Hepatocyte (in vitro differentiated cells): ENCODE results near the gene RAD9A.

Experiments
- EZH2 ChIP-seq: fragments of 200-600 bp; sonication (generic); IDR thresholded peaks from 2 replicates; pipeline ENCODE4 v1.6.1; 2016; ENCODE audit warnings: antibody characterized with exemption, mild to moderate bottlenecking, borderline replicate concordance
- TF ChIP-seq, protein P1 (sequence below): fragments of 200-600 bp; sonication (generic); IDR thresholded peaks from 2 replicates; pipeline ENCODE4 v1.5.1; 2016; ENCODE audit warnings: antibody characterized with exemption, mild to moderate bottlenecking; ENCODE audit not compliant: poor library complexity

GRCh38 chr11:67413266-67413849 lies 21.6 kb downstream of the RAD9A start:
- TF ChIP-seq, protein P1, sequence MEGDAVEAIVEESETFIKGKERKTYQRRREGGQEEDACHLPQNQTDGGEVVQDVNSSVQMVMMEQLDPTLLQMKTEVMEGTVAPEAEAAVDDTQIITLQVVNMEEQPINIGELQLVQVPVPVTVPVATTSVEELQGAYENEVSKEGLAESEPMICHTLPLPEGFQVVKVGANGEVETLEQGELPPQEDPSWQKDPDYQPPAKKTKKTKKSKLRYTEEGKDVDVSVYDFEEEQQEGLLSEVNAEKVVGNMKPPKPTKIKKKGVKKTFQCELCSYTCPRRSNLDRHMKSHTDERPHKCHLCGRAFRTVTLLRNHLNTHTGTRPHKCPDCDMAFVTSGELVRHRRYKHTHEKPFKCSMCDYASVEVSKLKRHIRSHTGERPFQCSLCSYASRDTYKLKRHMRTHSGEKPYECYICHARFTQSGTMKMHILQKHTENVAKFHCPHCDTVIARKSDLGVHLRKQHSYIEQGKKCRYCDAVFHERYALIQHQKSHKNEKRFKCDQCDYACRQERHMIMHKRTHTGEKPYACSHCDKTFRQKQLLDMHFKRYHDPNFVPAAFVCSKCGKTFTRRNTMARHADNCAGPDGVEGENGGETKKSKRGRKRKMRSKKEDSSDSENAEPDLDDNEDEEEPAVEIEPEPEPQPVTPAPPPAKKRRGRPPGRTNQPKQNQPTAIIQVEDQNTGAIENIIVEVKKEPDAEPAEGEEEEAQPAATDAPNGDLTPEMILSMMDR, result no peak
- no peak for TF ChIP-seq EZH2
